ENCODE results near the gene MCFD2. TPM values are rescaled to one million over a fixed set of nuclear protein-coding genes. Genes with fewer than 3 reads are reported as not detected.
"Not testable (repeated sequence)": the region's sequence is repeated elsewhere in the genome, so short reads cannot be mapped to it uniquely, and the experiment has no call there.

Gene MCFD2
- total RNA-seq, 4 donors from 2014 or later: 131 to 223 (median 169) TPM

GRCh38 chr2:46913471-46914381 lies 1.9 kb downstream of the MCFD2 start:
- H3K4me1 ChIP-seq: peaks cover 19 to 47% of the 10 kb centered on the region in 2 donors
- H3K4me3 ChIP-seq (replicated peaks in 1 of 3): peak overlapping the region in 1 of 3 donors; percentile 99
- intact Hi-C loops (cut with DNase I): loop anchor here (10.0 kb wide), 1 partner anchor 411 kb away; no protein-coding TSS in a partner anchor
- WGBS, 2 donors: 80 to 83% methylated on average over 8 of the region's 8 CpGs
- peak; percentile 25 to 27 for DNase-seq
- no peaks in the 10 kb centered on the region for H3K27me3 ChIP-seq
- H3K9me3 ChIP-seq: no peaks in the 10 kb centered on the region
- TF ChIP-seq POLR2A (IDR thresholded peaks at IDR 0.05) (peak in 1 of 2 donors; percentile 7), CTCF (IDR thresholded peaks at IDR 0.05) (no peak)
- peaks cover 5 to 12% of the 10 kb centered on the region in 2 donors for H3K36me3 ChIP-seq
- peak overlapping the region in 2 of 3 donors; percentile 97 to 98 for H3K27ac ChIP-seq

- Histone ChIP-seq H3K9me3 (no peaks in the 10 kb centered on the region), H3K27me3 (no peaks in the 10 kb centered on the region), H3K27ac (peak overlapping the region in 2 of 3 donors; percentile 13 to 50), H3K4me1 (peaks cover 15 to 39% of the 10 kb centered on the region in 2 donors), H3K36me3 (peaks cover 38 to 41% of the 10 kb centered on the region in 2 donors), H3K4me3 (replicated peaks in 1 of 3) (no peak overlapping the region)
- no peak for TF ChIP-seq CTCF (IDR thresholded peaks at IDR 0.05)
- no peak for TF ChIP-seq POLR2A (IDR thresholded peaks at IDR 0.05)
- DNase-seq: peak in 1 of 2 donors; percentile 8
- intact Hi-C loops (cut with DNase I): loop anchor here (10.0 kb wide), 1 partner anchor 415 kb away; no protein-coding TSS in a partner anchor
- WGBS, 2 donors: 85 to 90% methylated on average over 6 of the region's 6 CpGs
Observed at GRCh38 chr2:46909771-46910419, 5.7 kb downstream of the MCFD2 start.

GRCh38 chr2:46909150-46909549 lies 6.5 kb downstream of the MCFD2 start:
- Histone ChIP-seq H3K36me3 (peaks cover 39 to 48% of the 10 kb centered on the region in 2 donors), H3K4me1 (peaks cover 8 to 32% of the 10 kb centered on the region in 2 donors), H3K9me3 (no peaks in the 10 kb centered on the region), H3K27ac (peak overlapping the region in 1 of 3 donors; percentile 50), H3K27me3 (no peaks in the 10 kb centered on the region), H3K4me3 (replicated peaks in 1 of 3) (no peak overlapping the region)
- intact Hi-C loops (cut with DNase I): no loop called here
- DNase-seq: peak; percentile 80 to 88
- no peak for TF ChIP-seq CTCF (IDR thresholded peaks at IDR 0.05)
- TF ChIP-seq POLR2A (IDR thresholded peaks at IDR 0.05): no peak
- 41 to 56% methylated on average over 4 of the region's 4 CpGs for WGBS, 2 donors

- H3K4me1 ChIP-seq; H3K9me3 ChIP-seq; H3K27ac ChIP-seq; H3K27me3 ChIP-seq; intact Hi-C loops (cut with DNase I); H3K4me3 ChIP-seq (replicated peaks in 1 of 3); DNase-seq: not testable (repeated sequence)
- WGBS, 2 donors: 95 to 98% methylated on average over 10 of the region's 10 CpGs
- peaks cover 35 to 48% of the 10 kb centered on the region in 2 donors for H3K36me3 ChIP-seq
Observed at GRCh38 chr2:46904908-46905678, 10.5 kb downstream of the MCFD2 start.

- DNase-seq; H3K9me3 ChIP-seq; H3K4me3 ChIP-seq (replicated peaks in 1 of 3); H3K27ac ChIP-seq; H3K27me3 ChIP-seq; H3K4me1 ChIP-seq; intact Hi-C loops (cut with DNase I): not testable (repeated sequence)
- 79 to 87% methylated on average over 6 of the region's 6 CpGs for WGBS, 2 donors
- peaks cover 19 to 36% of the 10 kb centered on the region in 2 donors for H3K36me3 ChIP-seq
Observed at GRCh38 chr2:46902980-46903379, 12.6 kb downstream of the MCFD2 start.
